Caco-2 (cell line): ENCODE measurements around the gene RNU7-1. TPM values are rescaled to one million over a fixed set of nuclear protein-coding genes. Genes with fewer than 3 reads are reported as not detected.

Experiments used
- BruUV-seq: library from RNA; stranded (reverse); fragments of 400-500 nt; replicated peaks from 2 replicates; lab custom pipeline; 2021; lab: Mats Ljungman, UMichigan
- CTCF ChIA-PET: fragments of 300-600 bp; sonication (Branson Sonifier 250); formaldehyde crosslinking; loops from one replicate; lab custom pipeline; 2022; ENCODE audit warnings: antibody characterized with exemption; lab: Charles Lee
- POLR2A ChIA-PET: fragments of 300-600 bp; sonication (Branson Sonifier 250); formaldehyde crosslinking; loops from one replicate; lab custom pipeline; 2022; ENCODE audit warnings: antibody characterized with exemption; lab: Charles Lee
- DNase-seq, 2 experiments: peaks; one replicate each; pipeline versions ENCODE4 v3.0.0 to v3.0.0-alpha.2; 2020 to 2022
- H3K27me3 ChIP-seq: replicated peaks from 2 replicates; pipeline ENCODE4 v1.6.0; 2011; ENCODE audit warnings: low read length; ENCODE audit not compliant: control insufficient read depth, insufficient read depth
- H3K36me3 ChIP-seq: 2 replicates; pipeline ENCODE4 v1.5.1; 2011; ENCODE audit warnings: low read length; ENCODE audit not compliant: control insufficient read depth, insufficient read depth
- H3K4me1 ChIP-seq: fragments of 250-450 bp; sonication (Bioruptor Pico); 2 replicates; pipeline ENCODE4 v1.5.1; 2020; ENCODE audit warnings: mild to moderate bottlenecking
- H3K4me3 ChIP-seq: 2 replicates; pipeline ENCODE4 v1.5.1; 2011; ENCODE audit warnings: low read depth, mild to moderate bottlenecking, control low read depth, low read length
- H3K9me3 ChIP-seq: fragments of 250-450 bp; sonication (Bioruptor Pico); 2 replicates; pipeline ENCODE4 v1.5.1; 2020; ENCODE audit warnings: mild to moderate bottlenecking, moderate library complexity
- H3K27ac Mint-ChIP-seq: one replicate; pipeline ENCODE4 v1.8.0; 2022; ENCODE audit warnings: mixed read lengths; ENCODE audit not compliant: unreplicated experiment
- H3K27me3 Mint-ChIP-seq: one replicate; pipeline ENCODE4 v1.8.0; 2022; ENCODE audit warnings: mixed read lengths; ENCODE audit not compliant: insufficient read depth, unreplicated experiment
- H3K36me3 Mint-ChIP-seq: one replicate; pipeline ENCODE4 v1.8.0; 2022; ENCODE audit warnings: mild to moderate bottlenecking, mixed read lengths; ENCODE audit not compliant: insufficient read depth, unreplicated experiment
- H3K4me1 Mint-ChIP-seq: one replicate; pipeline ENCODE4 v1.8.0; 2022; ENCODE audit warnings: low read depth, mixed read lengths; ENCODE audit not compliant: unreplicated experiment
- H3K4me3 Mint-ChIP-seq: one replicate; pipeline ENCODE4 v1.8.0; 2022; ENCODE audit warnings: mild to moderate bottlenecking, moderate library complexity, mixed read lengths; ENCODE audit not compliant: unreplicated experiment
- H3K9me3 Mint-ChIP-seq: one replicate; pipeline ENCODE4 v1.8.0; 2022; ENCODE audit warnings: mixed read lengths; ENCODE audit not compliant: unreplicated experiment
- CTCF ChIP-seq, 2 experiments: fragments of 200-600 bp in 1 of 2; IDR thresholded peaks; 1 replicate in 1 of 2; 2 replicates in 1 of 2; pipeline versions ENCODE4 v1.5.1 to v1.8.0; 2011 to 2022; ENCODE audit warnings: antibody characterized with exemption in 1 of 2, control low read depth in 1 of 2, inconsistent platforms in 1 of 2, low read depth in 1 of 2, low read length in 1 of 2, mild to moderate bottlenecking in 1 of 2, moderate library complexity in 1 of 2; ENCODE audit not compliant: insufficient read depth in 1 of 2, severe bottlenecking in 1 of 2, unreplicated experiment in 1 of 2
- intact Hi-C: fragments of 100-400 bp; cut with micrococcal nuclease; formaldehyde crosslinking; loops from one replicate; pipeline ENCODE4 v1.10.0; 2022; ENCODE audit not compliant: unreplicated experiment
- total RNA-seq: library from RNA; stranded (reverse); gene quantifications from 2 replicates; pipeline ENCODE4 v1.2.3, GENCODE V29; 2022

The RNU7-1 gene
- total RNA-seq, 1 experiment from 2014 or later: not detected

GRCh38 chr12:6944381-6945186 lies 968 bp downstream of the RNU7-1 start:
- no peaks in the 10 kb centered on the region for H3K27me3 ChIP-seq
- Mint-ChIP-seq H3K9me3 (no peaks in the 10 kb centered on the region), H3K4me3 (peak overlapping the region; percentile 88), H3K27ac (peak overlapping the region; percentile 99), H3K27me3 (peaks cover 4% of the 10 kb centered on the region), H3K4me1 (peaks cover 40% of the 10 kb centered on the region), H3K36me3 (peaks cover 76% of the 10 kb centered on the region)
- no peaks in the 10 kb centered on the region for H3K36me3 ChIP-seq
- peaks cover 18% of the 10 kb centered on the region for H3K4me1 ChIP-seq
- TF ChIP-seq CTCF (IDR thresholded peaks at IDR 0.05; ENCODE audit: insufficient read depth in 1 of 2, low read depth in 1 of 2, low read length in 1 of 2, severe bottlenecking in 1 of 2, unreplicated experiment in 1 of 2): peak; percentile 93 to 96
- H3K4me3 ChIP-seq: peak overlapping the region; percentile 59
- DNase-seq: peak; percentile 97
- H3K9me3 ChIP-seq: no peaks in the 10 kb centered on the region
- POLR2A ChIA-PET: interaction anchor here (0.5 to 5.2 kb wide), 32 partner anchors 10 to 992 kb away, joined by 3 to 237 read pairs (median 9); partner anchors contain the start of genes ATN1, C1RL, CDCA3 and COPS7A
- CTCF ChIA-PET: interaction anchor here (0.6 to 6.0 kb wide), 19 partner anchors 10 to 974 kb away, joined by 3 to 241 read pairs (median 11); partner anchors contain the start of genes C1R, C1RL, LPCAT3 and SPSB2
- no TSS peak for BruUV-seq
- intact Hi-C loops: loop anchor here (1.0 kb wide), 3 partner anchors 20 to 148 kb away; partner anchors contain the start of genes C1R, EMG1 and PHB2

GRCh38 chr12:6945613-6946012 lies 2.0 kb downstream of the RNU7-1 start:
- peaks cover 66% of the 10 kb centered on the region for H3K36me3 Mint-ChIP-seq
- peak overlapping the region; percentile 99 for H3K27ac Mint-ChIP-seq
- POLR2A ChIA-PET: interaction anchor here (0.5 to 5.2 kb wide), 23 partner anchors 8 to 332 kb away, joined by 3 to 237 read pairs (median 6); partner anchors contain the start of genes ATN1, C1RL, CDCA3 and COPS7A
- no peaks in the 10 kb centered on the region for H3K9me3 ChIP-seq
- peak overlapping the region; percentile 38 for H3K4me3 ChIP-seq
- BruUV-seq: no TSS peak
- no peaks in the 10 kb centered on the region for H3K36me3 ChIP-seq
- peaks cover 40% of the 10 kb centered on the region for H3K4me1 Mint-ChIP-seq
- H3K4me1 ChIP-seq: peaks cover 18% of the 10 kb centered on the region
- peaks cover 4% of the 10 kb centered on the region for H3K27me3 Mint-ChIP-seq
- no peaks in the 10 kb centered on the region for H3K9me3 Mint-ChIP-seq
- no peaks in the 10 kb centered on the region for H3K27me3 ChIP-seq
- TF ChIP-seq CTCF (IDR thresholded peaks at IDR 0.05; ENCODE audit: insufficient read depth in 1 of 2, low read depth in 1 of 2, low read length in 1 of 2, severe bottlenecking in 1 of 2, unreplicated experiment in 1 of 2): no peak
- no peak for DNase-seq
- H3K4me3 Mint-ChIP-seq: peak overlapping the region; percentile 88
- CTCF ChIA-PET: interaction anchor here (0.5 to 6.0 kb wide), 29 partner anchors 8 to 257 kb away, joined by 3 to 241 read pairs (median 5); partner anchors contain the start of genes C1RL, C1S, LPCAT3 and SPSB2
- intact Hi-C loops: loop anchor here (1.0 kb wide), 6 partner anchors 17 to 168 kb away; partner anchors contain the start of gene LPCAT3
